GM18868 (cell line): ENCODE data around the gene IL17A.
"Not testable (repeated sequence)": the region's sequence is repeated elsewhere in the genome, so short reads cannot be mapped to it uniquely, and the experiment has no call there.

Experiments used
- ATAC-seq: cut with Tn5 transposase; IDR thresholded peaks from one replicate; pipeline ENCODE4 v1.9.1; 2021; ENCODE audit warnings: mild to moderate bottlenecking, moderate library complexity; ENCODE audit not compliant: unreplicated experiment

IL17A gene

GRCh38 chr6:52162940-52163908, 23.0 kb upstream of the IL17A start:
- ATAC-seq = peak; percentile 66

- no peak for ATAC-seq
Measured at GRCh38 chr6:52164319-52165094, 21.7 kb upstream of the IL17A start.

GRCh38 chr6:52167267-52167666, 18.9 kb upstream of the IL17A start:
- ATAC-seq = no peak

- ATAC-seq = not testable (repeated sequence)
Measured at GRCh38 chr6:52168351-52168750, 17.8 kb upstream of the IL17A start.

- ATAC-seq = no peak
Measured at GRCh38 chr6:52174118-52174517, 12.1 kb upstream of the IL17A start.

GRCh38 chr6:52176550-52176949, 9.6 kb upstream of the IL17A start:
- ATAC-seq = peak; percentile 65

- ATAC-seq = no peak
Measured at GRCh38 chr6:52177961-52178360, 8.2 kb upstream of the IL17A start.

GRCh38 chr6:52180787-52181558, 5.2 kb upstream of the IL17A start:
- peak; percentile 78 for ATAC-seq

GRCh38 chr6:52183131-52183713, 3.0 kb upstream of the IL17A start:
- no peak for ATAC-seq

GRCh38 chr6:52186480-52186879, 305 bp downstream of the IL17A start:
- peak; percentile 90 for ATAC-seq

- ATAC-seq = no peak
Measured at GRCh38 chr6:52187098-52187497, 923 bp downstream of the IL17A start.

- ATAC-seq = no peak
Measured at GRCh38 chr6:52189974-52190373, 3.8 kb downstream of the IL17A start.

- ATAC-seq = peak; percentile 65
Measured at GRCh38 chr6:52190409-52190808, 4.2 kb downstream of the IL17A start.

- no peak for ATAC-seq
Measured at GRCh38 chr6:52191824-52192223, 5.6 kb downstream of the IL17A start.

- no peak for ATAC-seq
Measured at GRCh38 chr6:52195886-52196285, 9.7 kb downstream of the IL17A start.

- ATAC-seq = not testable (repeated sequence)
Measured at GRCh38 chr6:52200088-52200487, 13.9 kb downstream of the IL17A start.

GRCh38 chr6:52201046-52201445, 14.9 kb downstream of the IL17A start:
- no peak for ATAC-seq

- no peak for ATAC-seq
Measured at GRCh38 chr6:52201493-52201892, 15.3 kb downstream of the IL17A start.

GRCh38 chr6:52207066-52207465, 20.9 kb downstream of the IL17A start:
- no peak for ATAC-seq

GRCh38 chr6:52208612-52209011, 22.4 kb downstream of the IL17A start:
- no peak for ATAC-seq

- ATAC-seq = peak; percentile 36
Measured at GRCh38 chr6:52209770-52210169, 23.6 kb downstream of the IL17A start.
